GM21367 (cell line): Measurements from ENCODE around the gene GPATCH8.
A peak's percentile ranks its signal among the peaks of the same experiment; 100 is the strongest.
"Not testable (repeated sequence)": the region's sequence is repeated elsewhere in the genome, so short reads cannot be mapped to it uniquely, and the experiment has no call there.

Experiments used
- ATAC-seq: cut with Tn5 transposase; IDR thresholded peaks from one replicate; pipeline ENCODE4 v1.9.1; 2021; ENCODE audit not compliant: unreplicated experiment

GPATCH8 gene

GRCh38 chr17:44503147-44504029 lies at the start of gene GPATCH8:
TSS of gene GPATCH8 (minus strand) at chr17:44503406. CDS start at chr17:44503370, 36 bp downstream.
- peak; percentile 78 for ATAC-seq

GRCh38 chr17:44552361-44552760 lies 49.2 kb upstream of the GPATCH8 start:
- no peak for ATAC-seq

GRCh38 chr17:44549686-44550085 lies 46.5 kb upstream of the GPATCH8 start:
- ATAC-seq, result no peak

GRCh38 chr17:44548376-44549230 lies 45.4 kb upstream of the GPATCH8 start:
- ATAC-seq, result no peak

GRCh38 chr17:44547625-44548267 lies 44.5 kb upstream of the GPATCH8 start:
- no peak for ATAC-seq

- no peak for ATAC-seq
Observed at GRCh38 chr17:44546671-44547606, 43.7 kb upstream of the GPATCH8 start.

GRCh38 chr17:44543905-44544523 lies 40.8 kb upstream of the GPATCH8 start:
- no peak for ATAC-seq

- ATAC-seq, result no peak
Observed at GRCh38 chr17:44543213-44543904, 40.2 kb upstream of the GPATCH8 start.

- ATAC-seq, result no peak
Observed at GRCh38 chr17:44541884-44542581, 38.8 kb upstream of the GPATCH8 start.

- no peak for ATAC-seq
Observed at GRCh38 chr17:44540246-44541084, 37.3 kb upstream of the GPATCH8 start.

- ATAC-seq, result no peak
Observed at GRCh38 chr17:44539673-44540072, 36.5 kb upstream of the GPATCH8 start.

- not testable (repeated sequence) for ATAC-seq
Observed at GRCh38 chr17:44537922-44538321, 34.7 kb upstream of the GPATCH8 start.

- ATAC-seq, result no peak
Observed at GRCh38 chr17:44536090-44536953, 33.1 kb upstream of the GPATCH8 start.

- no peak for ATAC-seq
Observed at GRCh38 chr17:44533533-44534246, 30.5 kb upstream of the GPATCH8 start.

- no peak for ATAC-seq
Observed at GRCh38 chr17:44530896-44531418, 27.8 kb upstream of the GPATCH8 start.

- ATAC-seq, result no peak
Observed at GRCh38 chr17:44529864-44530263, 26.7 kb upstream of the GPATCH8 start.
